Loucy (cell line): Measurements from ENCODE around the gene CASKIN2.
A peak's percentile ranks its signal among the peaks of the same experiment; 100 is the strongest.

Experiments
- CTCF ChIP-seq: fragments of 200-600 bp; sonication (generic); conservative IDR thresholded peaks from 2 replicates; pipeline ENCODE4 v1.5.1; 2014; ENCODE audit warnings: mild to moderate bottlenecking, antibody characterized with exemption, low read length
- EZH2phosphoT487 ChIP-seq: fragments of 200-600 bp; IDR thresholded peaks from 2 replicates; pipeline ENCODE4 v1.6.1; 2018; ENCODE audit warnings: antibody characterized with exemption, mild to moderate bottlenecking, moderate library complexity, borderline replicate concordance

GRCh38 chr17:75515496-75516254, at the start of gene CASKIN2:
- TF ChIP-seq CTCF (peak; percentile 99), EZH2phosphoT487 (no peak)
